ENCODE data around the gene RBM6. TPM values are rescaled to one million over a fixed set of nuclear protein-coding genes. Genes with fewer than 3 reads are reported as not detected.

The RBM6 gene
- total and polyA plus RNA-seq, 2 of the 4 experiments (the other 2 are of a cell fraction), result 38.5 to 64.6 TPM

DNA sequence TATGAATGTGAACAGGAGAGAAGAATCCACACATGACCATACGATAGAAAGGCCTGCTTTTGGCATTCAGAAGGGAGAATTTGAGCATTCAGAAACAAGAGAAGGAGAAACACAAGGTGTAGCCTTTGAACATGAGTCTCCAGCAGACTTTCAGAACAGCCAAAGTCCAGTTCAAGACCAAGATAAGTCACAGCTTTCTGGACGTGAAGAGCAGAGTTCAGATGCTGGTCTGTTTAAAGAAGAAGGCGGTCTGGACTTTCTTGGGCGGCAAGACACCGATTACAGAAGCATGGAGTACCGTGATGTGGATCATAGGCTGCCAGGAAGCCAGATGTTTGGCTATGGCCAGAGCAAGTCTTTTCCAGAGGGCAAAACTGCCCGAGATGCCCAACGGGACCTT is 28.4 kb downstream of the RBM6 start:
- H3K9ac ChIP-seq (ENCODE audit: low read depth, low read length), result no peak overlapping the region
- no peak overlapping the region for H2BK15ac ChIP-seq (ENCODE audit: low read depth, low read length)
- no peak overlapping the region for H2BK20ac ChIP-seq (ENCODE audit: low read depth, low read length)
- no peak overlapping the region for H3K56ac ChIP-seq (ENCODE audit: extremely low read depth, insufficient read depth, low read length)
- no TSS peak for BruUV-seq (replicated peaks)
- no peaks in the 10 kb centered on the region for H3K9me3 ChIP-seq (ENCODE audit: control insufficient read depth, insufficient read depth, low read length)
- no peaks in the 10 kb centered on the region for H3K27me3 ChIP-seq (ENCODE audit: control insufficient read depth, insufficient read depth, low read length)
- no peak overlapping the region for H2AK9ac ChIP-seq (replicated peaks; ENCODE audit: low read depth, low read length, poor library complexity)
- no peak overlapping the region for H2BK5ac ChIP-seq (ENCODE audit: low read depth, low read length, poor library complexity, severe bottlenecking)
- peaks cover 13% of the 10 kb centered on the region for H3K9me1 ChIP-seq (ENCODE audit: insufficient read depth, low read length)
- H3K79me1 ChIP-seq (ENCODE audit: low read depth in 1 of 2, low read length in 2 of 2), result peaks cover 19 to 57% of the 10 kb centered on the region in 2 experiments
- ChIA-PET CTCF (no interaction called here), POLR2A (ENCODE audit: unreplicated experiment) (no interaction called here)
- WGBS, 2 experiments (ENCODE audit: extremely low coverage in 2 of 2, insufficient read length in 1 of 2), result 100% methylated on average over 2 of the region's 8 CpGs; no CpG with 5 or more reads in 1 of the 2 experiments
- peaks cover 9% of the 10 kb centered on the region for H3K36me3 ChIP-seq (ENCODE audit: control insufficient read depth, insufficient read depth, low read length)
- no peak overlapping the region for H3K4ac ChIP-seq (ENCODE audit: low read depth, low read length)
- H3K4me2 ChIP-seq (ENCODE audit: low read depth, low read length), result no peak overlapping the region
- no peak overlapping the region for H2BK120ac ChIP-seq (ENCODE audit: low read depth, low read length)
- TF ChIP-seq SMC3 (IDR thresholded peaks at IDR 0.05; ENCODE audit: low read depth, low read length) (no peak), POLR2A (IDR thresholded peaks at IDR 0.05; ENCODE audit: low read depth, low read length) (no peak), CEBPB (IDR thresholded peaks at IDR 0.05; ENCODE audit: low read depth, low read length) (no peak), MAZ (IDR thresholded peaks at IDR 0.05; ENCODE audit: borderline replicate concordance, low read depth, low read length) (no peak), FOS (IDR thresholded peaks at IDR 0.05; ENCODE audit: low read depth, low read length) (no peak), RFX5 (IDR thresholded peaks at IDR 0.05; ENCODE audit: low read depth, low read length) (no peak), RAD21 (IDR thresholded peaks at IDR 0.05; ENCODE audit: low read length) (no peak), MXI1 (IDR thresholded peaks at IDR 0.05; ENCODE audit: borderline replicate concordance, low read depth, low read length) (no peak), MAFK (IDR thresholded peaks at IDR 0.05; ENCODE audit: low read depth, low read length) (no peak), BHLHE40 (IDR thresholded peaks at IDR 0.05; ENCODE audit: low read depth, low read length) (no peak), CHD1 (IDR thresholded peaks at IDR 0.05; ENCODE audit: low read depth, low read length) (no peak), NFE2L2 (IDR thresholded peaks at IDR 0.05; ENCODE audit: low read depth, low read length) (no peak), RCOR1 (IDR thresholded peaks at IDR 0.05; ENCODE audit: insufficient replicate concordance, low read length) (no peak)
- TF ChIP-seq, protein P1, sequence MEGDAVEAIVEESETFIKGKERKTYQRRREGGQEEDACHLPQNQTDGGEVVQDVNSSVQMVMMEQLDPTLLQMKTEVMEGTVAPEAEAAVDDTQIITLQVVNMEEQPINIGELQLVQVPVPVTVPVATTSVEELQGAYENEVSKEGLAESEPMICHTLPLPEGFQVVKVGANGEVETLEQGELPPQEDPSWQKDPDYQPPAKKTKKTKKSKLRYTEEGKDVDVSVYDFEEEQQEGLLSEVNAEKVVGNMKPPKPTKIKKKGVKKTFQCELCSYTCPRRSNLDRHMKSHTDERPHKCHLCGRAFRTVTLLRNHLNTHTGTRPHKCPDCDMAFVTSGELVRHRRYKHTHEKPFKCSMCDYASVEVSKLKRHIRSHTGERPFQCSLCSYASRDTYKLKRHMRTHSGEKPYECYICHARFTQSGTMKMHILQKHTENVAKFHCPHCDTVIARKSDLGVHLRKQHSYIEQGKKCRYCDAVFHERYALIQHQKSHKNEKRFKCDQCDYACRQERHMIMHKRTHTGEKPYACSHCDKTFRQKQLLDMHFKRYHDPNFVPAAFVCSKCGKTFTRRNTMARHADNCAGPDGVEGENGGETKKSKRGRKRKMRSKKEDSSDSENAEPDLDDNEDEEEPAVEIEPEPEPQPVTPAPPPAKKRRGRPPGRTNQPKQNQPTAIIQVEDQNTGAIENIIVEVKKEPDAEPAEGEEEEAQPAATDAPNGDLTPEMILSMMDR (conservative IDR thresholded peaks at IDR 0.05; ENCODE audit: low read depth, low read length), result no peak
- TF ChIP-seq, protein P2, sequence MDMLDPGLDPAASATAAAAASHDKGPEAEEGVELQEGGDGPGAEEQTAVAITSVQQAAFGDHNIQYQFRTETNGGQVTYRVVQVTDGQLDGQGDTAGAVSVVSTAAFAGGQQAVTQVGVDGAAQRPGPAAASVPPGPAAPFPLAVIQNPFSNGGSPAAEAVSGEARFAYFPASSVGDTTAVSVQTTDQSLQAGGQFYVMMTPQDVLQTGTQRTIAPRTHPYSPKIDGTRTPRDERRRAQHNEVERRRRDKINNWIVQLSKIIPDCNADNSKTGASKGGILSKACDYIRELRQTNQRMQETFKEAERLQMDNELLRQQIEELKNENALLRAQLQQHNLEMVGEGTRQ (IDR thresholded peaks at IDR 0.05; ENCODE audit: low read depth, low read length), result no peak
- TF ChIP-seq, protein P3, sequence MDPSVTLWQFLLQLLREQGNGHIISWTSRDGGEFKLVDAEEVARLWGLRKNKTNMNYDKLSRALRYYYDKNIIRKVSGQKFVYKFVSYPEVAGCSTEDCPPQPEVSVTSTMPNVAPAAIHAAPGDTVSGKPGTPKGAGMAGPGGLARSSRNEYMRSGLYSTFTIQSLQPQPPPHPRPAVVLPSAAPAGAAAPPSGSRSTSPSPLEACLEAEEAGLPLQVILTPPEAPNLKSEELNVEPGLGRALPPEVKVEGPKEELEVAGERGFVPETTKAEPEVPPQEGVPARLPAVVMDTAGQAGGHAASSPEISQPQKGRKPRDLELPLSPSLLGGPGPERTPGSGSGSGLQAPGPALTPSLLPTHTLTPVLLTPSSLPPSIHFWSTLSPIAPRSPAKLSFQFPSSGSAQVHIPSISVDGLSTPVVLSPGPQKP (IDR thresholded peaks at IDR 0.05; ENCODE audit: borderline replicate concordance, low read depth, low read length), result no peak
- dilution Hi-C loops (cut with HindIII; ENCODE audit: low sequenced_read_pairs, unreplicated experiment) (no loop called here), intact Hi-C loops (cut with micrococcal nuclease) (no loop called here), in situ Hi-C loops (cut with MboI; ENCODE audit: low sequenced_read_pairs) (no loop called here)
- H2AFZ ChIP-seq (replicated peaks; ENCODE audit: low read length, poor library complexity), result no peak overlapping the region
- DNase-seq (no peak), ATAC-seq (ENCODE audit: low read depth) (no peak)
- H3K23ac ChIP-seq (ENCODE audit: low read depth, low read length), result no peak overlapping the region
- peaks cover 19% of the 10 kb centered on the region for H4K20me1 ChIP-seq (ENCODE audit: insufficient read depth, low read length)
- no peak overlapping the region for H4K91ac ChIP-seq (ENCODE audit: insufficient read depth, low read depth, low read length)
- H2AK5ac ChIP-seq (ENCODE audit: low read depth, low read length), result no peak overlapping the region
- H3K4me3 ChIP-seq (ENCODE audit: insufficient read depth, low read depth, low read length), result no peak overlapping the region
- H3K18ac ChIP-seq (ENCODE audit: low read depth, low read length), result no peak overlapping the region
- H3K4me1 ChIP-seq (ENCODE audit: control insufficient read depth, insufficient read depth, low read length), result peaks cover 23% of the 10 kb centered on the region
- H3K27ac ChIP-seq (ENCODE audit: insufficient read depth, low read length), result no peak overlapping the region
- no peak overlapping the region for H3K14ac ChIP-seq (replicated peaks; ENCODE audit: low read depth, low read length)
- H4K8ac ChIP-seq (ENCODE audit: low read depth in 2 of 2, low read length in 2 of 2), result no peak overlapping the region
- no peak overlapping the region for H4K5ac ChIP-seq (ENCODE audit: low read depth, low read length)
